ENCODE data around the gene GRAMD2B.

DNA sequence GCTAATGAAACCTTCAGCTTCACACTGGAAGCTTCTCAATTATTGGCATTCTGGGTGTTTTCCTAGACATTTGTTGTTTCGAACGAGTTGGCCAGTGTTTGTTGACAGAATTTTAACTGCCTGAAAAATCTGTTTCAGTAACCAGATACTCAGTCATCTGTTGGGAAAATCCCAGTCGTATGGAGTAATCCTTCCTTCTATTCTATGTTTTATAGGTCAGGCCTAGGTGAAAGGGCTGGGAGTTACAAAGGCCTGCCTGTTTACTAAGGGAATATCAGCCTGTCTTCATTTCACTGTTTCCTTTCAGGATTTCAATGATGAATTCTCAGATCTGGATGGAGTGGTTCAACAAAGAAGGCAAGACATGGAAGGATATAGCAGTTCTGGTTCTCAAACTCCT, 59.9 kb downstream of the GRAMD2B start:
- TF ChIP-seq, protein P1, sequence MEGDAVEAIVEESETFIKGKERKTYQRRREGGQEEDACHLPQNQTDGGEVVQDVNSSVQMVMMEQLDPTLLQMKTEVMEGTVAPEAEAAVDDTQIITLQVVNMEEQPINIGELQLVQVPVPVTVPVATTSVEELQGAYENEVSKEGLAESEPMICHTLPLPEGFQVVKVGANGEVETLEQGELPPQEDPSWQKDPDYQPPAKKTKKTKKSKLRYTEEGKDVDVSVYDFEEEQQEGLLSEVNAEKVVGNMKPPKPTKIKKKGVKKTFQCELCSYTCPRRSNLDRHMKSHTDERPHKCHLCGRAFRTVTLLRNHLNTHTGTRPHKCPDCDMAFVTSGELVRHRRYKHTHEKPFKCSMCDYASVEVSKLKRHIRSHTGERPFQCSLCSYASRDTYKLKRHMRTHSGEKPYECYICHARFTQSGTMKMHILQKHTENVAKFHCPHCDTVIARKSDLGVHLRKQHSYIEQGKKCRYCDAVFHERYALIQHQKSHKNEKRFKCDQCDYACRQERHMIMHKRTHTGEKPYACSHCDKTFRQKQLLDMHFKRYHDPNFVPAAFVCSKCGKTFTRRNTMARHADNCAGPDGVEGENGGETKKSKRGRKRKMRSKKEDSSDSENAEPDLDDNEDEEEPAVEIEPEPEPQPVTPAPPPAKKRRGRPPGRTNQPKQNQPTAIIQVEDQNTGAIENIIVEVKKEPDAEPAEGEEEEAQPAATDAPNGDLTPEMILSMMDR (IDR thresholded peaks at IDR 0.05): no peak
- TF ChIP-seq POLR2AphosphoS5 (IDR thresholded peaks at IDR 0.05; ENCODE audit: low read depth, low read length): no peak
